ENCODE data around the gene ZNF524.

GRCh38 chr19:55596304-55596703, 3.8 kb upstream of the ZNF524 start:
- TF ChIP-seq EP300 (IDR thresholded peaks at IDR 0.05): no peak
- TF ChIP-seq CTCF (IDR thresholded peaks at IDR 0.05): no peak
- no peak for TF ChIP-seq POLR2A (IDR thresholded peaks at IDR 0.05)
